Loucy (cell line): ENCODE measurements around the gene RUNX2.

Experiments
- H2AFZ ChIP-seq: fragments of 200-600 bp; sonication (generic); 2 replicates; pipeline ENCODE4 v1.6.0; 2016; ENCODE audit warnings: antibody characterized with exemption, mild to moderate bottlenecking, low read length, moderate library complexity
- H3F3A ChIP-seq: fragments of 200-600 bp; 2 replicates; pipeline ENCODE4 v1.6.0; 2016; ENCODE audit warnings: antibody characterized with exemption, low read depth, mild to moderate bottlenecking
- H3K27me3 ChIP-seq: fragments of 200-600 bp; sonication (generic); 2 replicates; pipeline ENCODE4 v1.6.1; 2014; ENCODE audit warnings: low read length, mild to moderate bottlenecking; ENCODE audit not compliant: insufficient read depth, poor library complexity, severe bottlenecking
- H3K36me3 ChIP-seq: fragments of 200-600 bp; sonication (generic); 2 replicates; pipeline ENCODE4 v1.6.1; 2016; ENCODE audit warnings: low read length; ENCODE audit not compliant: insufficient read depth
- H3K4me1 ChIP-seq: fragments of 200-600 bp; sonication (generic); 2 replicates; pipeline ENCODE4 v1.5.1; 2014; ENCODE audit warnings: low read length, mild to moderate bottlenecking; ENCODE audit not compliant: insufficient read depth, poor library complexity, severe bottlenecking
- H3K4me2 ChIP-seq: fragments of 200-600 bp; sonication (generic); 2 replicates; pipeline ENCODE4 v1.6.0; 2014; ENCODE audit warnings: antibody characterized with exemption, low read length, low read depth, mild to moderate bottlenecking; ENCODE audit not compliant: poor library complexity, severe bottlenecking
- H3K4me3 ChIP-seq: fragments of 200-600 bp; sonication (generic); 2 replicates; pipeline ENCODE4 v1.5.1; 2014; ENCODE audit warnings: low read length, mild to moderate bottlenecking, mixed read lengths; ENCODE audit not compliant: poor library complexity, severe bottlenecking
- H3K79me2 ChIP-seq: fragments of 200-600 bp; sonication (generic); 2 replicates; pipeline ENCODE4 v1.6.1; 2014; ENCODE audit warnings: low read length; ENCODE audit not compliant: insufficient read depth
- H3K9ac ChIP-seq: fragments of 200-600 bp; sonication (generic); 2 replicates; pipeline ENCODE4 v1.6.0; 2014; ENCODE audit warnings: mild to moderate bottlenecking, low read depth, low read length, moderate library complexity; ENCODE audit not compliant: poor library complexity, severe bottlenecking
- H3K9me2 ChIP-seq: fragments of 200-600 bp; sonication (generic); replicated peaks from 2 replicates; pipeline ENCODE4 v1.6.1; 2016; ENCODE audit warnings: low read depth, low read length, mixed read lengths
- H3K9me3 ChIP-seq: fragments of 200-600 bp; sonication (generic); 2 replicates; pipeline ENCODE4 v1.6.1; 2014; ENCODE audit warnings: mild to moderate bottlenecking, antibody characterized with exemption, low read length, low read depth; ENCODE audit not compliant: insufficient read depth
- H4K20me1 ChIP-seq: fragments of 200-600 bp; sonication (generic); 2 replicates; pipeline ENCODE4 v1.6.0; 2014; ENCODE audit warnings: antibody characterized with exemption, low read length, mild to moderate bottlenecking; ENCODE audit not compliant: insufficient read depth, poor library complexity, severe bottlenecking
- EZH2phosphoT487 ChIP-seq: fragments of 200-600 bp; IDR thresholded peaks from 2 replicates; pipeline ENCODE4 v1.6.1; 2018; ENCODE audit warnings: antibody characterized with exemption, mild to moderate bottlenecking, moderate library complexity, borderline replicate concordance
- TF ChIP-seq, protein P1 (sequence below): fragments of 200-600 bp; sonication (generic); conservative IDR thresholded peaks from 2 replicates; pipeline ENCODE4 v1.5.1; 2014; ENCODE audit warnings: mild to moderate bottlenecking, antibody characterized with exemption, low read length

Gene RUNX2

DNA sequence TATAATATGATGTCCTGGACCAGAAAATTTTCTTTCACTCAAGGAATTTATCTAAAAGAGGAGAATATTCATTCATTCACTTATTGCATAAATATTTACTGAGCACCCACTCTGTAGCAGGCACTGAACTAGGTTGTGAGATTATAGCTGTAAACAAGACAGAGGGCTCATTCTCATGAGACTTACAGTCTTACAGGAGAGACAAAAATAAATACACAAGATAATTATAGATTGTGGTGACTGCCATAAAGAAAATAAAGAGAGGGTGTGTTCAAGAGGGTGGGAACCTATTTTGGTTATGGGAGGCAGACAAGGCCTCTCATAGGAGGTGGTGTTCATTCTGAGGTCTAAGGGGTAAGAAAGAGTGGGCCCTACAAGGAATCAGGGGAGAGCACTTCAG, 159.5 kb downstream of the RUNX2 start:
- no peaks in the 10 kb centered on the region for H3K9me2 ChIP-seq
- H3K4me1 ChIP-seq, result peaks cover 66% of the 10 kb centered on the region
- no peaks in the 10 kb centered on the region for H4K20me1 ChIP-seq
- H3K4me3 ChIP-seq, result no peak overlapping the region
- no peak overlapping the region for H2AFZ ChIP-seq
- no peak for TF ChIP-seq EZH2phosphoT487
- TF ChIP-seq, protein P1, sequence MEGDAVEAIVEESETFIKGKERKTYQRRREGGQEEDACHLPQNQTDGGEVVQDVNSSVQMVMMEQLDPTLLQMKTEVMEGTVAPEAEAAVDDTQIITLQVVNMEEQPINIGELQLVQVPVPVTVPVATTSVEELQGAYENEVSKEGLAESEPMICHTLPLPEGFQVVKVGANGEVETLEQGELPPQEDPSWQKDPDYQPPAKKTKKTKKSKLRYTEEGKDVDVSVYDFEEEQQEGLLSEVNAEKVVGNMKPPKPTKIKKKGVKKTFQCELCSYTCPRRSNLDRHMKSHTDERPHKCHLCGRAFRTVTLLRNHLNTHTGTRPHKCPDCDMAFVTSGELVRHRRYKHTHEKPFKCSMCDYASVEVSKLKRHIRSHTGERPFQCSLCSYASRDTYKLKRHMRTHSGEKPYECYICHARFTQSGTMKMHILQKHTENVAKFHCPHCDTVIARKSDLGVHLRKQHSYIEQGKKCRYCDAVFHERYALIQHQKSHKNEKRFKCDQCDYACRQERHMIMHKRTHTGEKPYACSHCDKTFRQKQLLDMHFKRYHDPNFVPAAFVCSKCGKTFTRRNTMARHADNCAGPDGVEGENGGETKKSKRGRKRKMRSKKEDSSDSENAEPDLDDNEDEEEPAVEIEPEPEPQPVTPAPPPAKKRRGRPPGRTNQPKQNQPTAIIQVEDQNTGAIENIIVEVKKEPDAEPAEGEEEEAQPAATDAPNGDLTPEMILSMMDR, result no peak
- no peak overlapping the region for H3K4me2 ChIP-seq
- H3K36me3 ChIP-seq, result peaks cover 31% of the 10 kb centered on the region; the same call in 1 of the 2 replicates
- peaks cover 89% of the 10 kb centered on the region for H3K79me2 ChIP-seq
- no peaks in the 10 kb centered on the region for H3K27me3 ChIP-seq
- no peak overlapping the region for H3K9ac ChIP-seq
- H3F3A ChIP-seq, result 0 out of 2 replicates have a peak, but pooled peaks cover 4% of the 10 kb centered on the region
- no peaks in the 10 kb centered on the region for H3K9me3 ChIP-seq

DNA sequence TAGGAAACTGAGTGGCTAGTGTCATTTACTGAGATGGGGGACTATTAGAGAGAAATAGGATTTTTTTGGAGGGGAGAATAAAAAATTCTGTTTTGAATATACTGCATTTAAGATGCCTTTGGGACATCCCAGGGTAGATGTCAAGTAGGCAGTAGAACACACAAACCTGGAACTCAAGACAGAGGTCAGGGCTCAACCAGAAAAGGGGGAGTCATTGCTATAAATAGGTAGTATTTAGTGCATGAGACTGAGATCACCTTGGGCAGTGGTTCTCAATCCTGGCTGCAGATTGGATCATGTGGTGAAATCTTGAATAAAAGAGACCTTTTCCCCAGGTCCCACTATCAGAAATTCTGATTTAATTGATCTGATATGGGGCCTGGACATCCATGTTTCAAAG, 160.1 kb downstream of the RUNX2 start:
- H3K4me1 ChIP-seq, result peaks cover 71% of the 10 kb centered on the region
- 0 out of 2 replicates have a peak, but pooled peaks cover 4% of the 10 kb centered on the region for H3F3A ChIP-seq
- H2AFZ ChIP-seq, result no peak overlapping the region
- H3K4me2 ChIP-seq, result peak overlapping the region; percentile 50
- peaks cover 33% of the 10 kb centered on the region; the same call in 1 of the 2 replicates for H3K36me3 ChIP-seq
- peaks cover 87% of the 10 kb centered on the region for H3K79me2 ChIP-seq
- H3K4me3 ChIP-seq, result no peak overlapping the region
- no peak overlapping the region for H3K9ac ChIP-seq
- no peaks in the 10 kb centered on the region for H3K9me2 ChIP-seq
- TF ChIP-seq EZH2phosphoT487, result no peak
- TF ChIP-seq, protein P1, result no peak
- H3K27me3 ChIP-seq, result no peaks in the 10 kb centered on the region
- H3K9me3 ChIP-seq, result no peaks in the 10 kb centered on the region
- H4K20me1 ChIP-seq, result no peaks in the 10 kb centered on the region

DNA sequence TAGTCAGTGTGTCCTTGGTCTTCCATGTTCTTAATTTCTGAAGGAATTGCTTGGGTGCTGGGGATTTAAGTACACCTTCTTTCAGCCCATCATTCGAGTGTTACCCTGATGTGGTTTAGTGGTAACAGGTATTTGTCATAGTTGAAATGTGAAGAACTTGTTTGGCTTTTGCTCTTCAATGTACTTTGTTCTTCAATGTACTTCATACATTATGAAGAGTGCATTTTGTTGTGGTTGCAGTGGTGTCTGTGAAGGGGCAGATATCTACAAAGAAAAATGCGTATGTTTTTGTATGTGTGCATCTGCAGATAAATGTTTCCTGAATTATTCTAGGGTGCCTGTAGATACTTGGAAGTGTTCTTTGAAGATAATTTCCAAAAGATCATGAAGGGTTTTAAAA, 160.8 kb downstream of the RUNX2 start:
- peaks cover 77% of the 10 kb centered on the region for H3K4me1 ChIP-seq
- peak overlapping the region; percentile 5 for H3K4me3 ChIP-seq
- no peaks in the 10 kb centered on the region for H3K27me3 ChIP-seq
- peaks cover 29% of the 10 kb centered on the region; the same call in 1 of the 2 replicates for H3K36me3 ChIP-seq
- no peaks in the 10 kb centered on the region for H3K9me3 ChIP-seq
- H3F3A ChIP-seq, result peaks cover 6% of the 10 kb centered on the region; the same call in 1 of the 2 replicates
- peaks cover 83% of the 10 kb centered on the region for H3K79me2 ChIP-seq
- H3K9ac ChIP-seq, result peak overlapping the region; percentile 14
- H2AFZ ChIP-seq, result no peak overlapping the region
- no peaks in the 10 kb centered on the region for H3K9me2 ChIP-seq
- no peaks in the 10 kb centered on the region for H4K20me1 ChIP-seq
- TF ChIP-seq, protein P1, result no peak
- TF ChIP-seq EZH2phosphoT487, result no peak
- peak overlapping the region; percentile 50 for H3K4me2 ChIP-seq
